C4-2B (cell line): ENCODE measurements around the gene NXPE3.

Source experiments
- CTCF ChIP-seq: fragments of 450-650 bp; conservative IDR thresholded peaks from 2 replicates; pipeline ENCODE4 v1.5.1; 2017; ENCODE audit warnings: mild to moderate bottlenecking
- ZFX ChIP-seq: fragments of 450-650 bp; IDR thresholded peaks from 2 replicates; pipeline ENCODE4 v1.6.1; 2017

GRCh38 chr3:101744811-101745210 lies 34.2 kb upstream of the NXPE3 start:
- no peak for TF ChIP-seq CTCF
- no peak for TF ChIP-seq ZFX
